Measurements from ENCODE around the gene KIAA1191.

Gene KIAA1191

GRCh38 chr5:176389135-176390123 is 27.9 kb upstream of the KIAA1191 start:
- no peak for DNase-seq

GRCh38 chr5:176388444-176389134 is 27.0 kb upstream of the KIAA1191 start, which contains the start of the genes HIGD2A and NOP16:
TSS of gene HIGD2A (plus strand) at chr5:176388751. CDS start at chr5:176388820, 69 bp downstream.
TSS of gene NOP16 (minus strand) at chr5:176388598. CDS start at chr5:176388539, 59 bp downstream.
- DNase-seq = peak; percentile 97 to 98

GRCh38 chr5:176388003-176388443 is 26.5 kb upstream of the KIAA1191 start:
- no peak for DNase-seq

- DNase-seq = no peak
Observed at GRCh38 chr5:176387384-176387925, 25.9 kb upstream of the KIAA1191 start.

- no peak for DNase-seq
Observed at GRCh38 chr5:176386491-176386890, 24.9 kb upstream of the KIAA1191 start.

- no peak for DNase-seq
Observed at GRCh38 chr5:176384991-176385390, 23.4 kb upstream of the KIAA1191 start.

GRCh38 chr5:176384366-176384930 is 22.9 kb upstream of the KIAA1191 start:
- no peak for DNase-seq

GRCh38 chr5:176383961-176384360 is 22.4 kb upstream of the KIAA1191 start:
- DNase-seq = no peak

- DNase-seq = no peak
Observed at GRCh38 chr5:176383248-176383905, 21.8 kb upstream of the KIAA1191 start.

GRCh38 chr5:176382721-176383120 is 21.2 kb upstream of the KIAA1191 start:
- no peak for DNase-seq

GRCh38 chr5:176381979-176382378 is 20.4 kb upstream of the KIAA1191 start:
- DNase-seq = no peak

- DNase-seq = no peak
Observed at GRCh38 chr5:176381423-176381822, 19.9 kb upstream of the KIAA1191 start.

GRCh38 chr5:176379881-176380280 is 18.3 kb upstream of the KIAA1191 start:
- no peak for DNase-seq

GRCh38 chr5:176373100-176373818 is 11.7 kb upstream of the KIAA1191 start:
- no peak for DNase-seq

GRCh38 chr5:176371621-176372539 is 10.3 kb upstream of the KIAA1191 start:
- DNase-seq = no peak

GRCh38 chr5:176369934-176370711 is 8.6 kb upstream of the KIAA1191 start:
- no peak for DNase-seq

- DNase-seq = no peak
Observed at GRCh38 chr5:176368726-176369125, 7.2 kb upstream of the KIAA1191 start.

- no peak for DNase-seq
Observed at GRCh38 chr5:176366232-176366894, 4.8 kb upstream of the KIAA1191 start.

All from stimulated activated CD4-positive, alpha-beta T cell treated with anti-CD3 and anti-CD28 coated beads, Interleukin-2, amount 100 ng/mL, for 48 hours (primary cell).